LNCaP clone FGC (cell line): ENCODE results near the gene MS4A6E.
"Not testable (repeated sequence)": the region's sequence is repeated elsewhere in the genome, so short reads cannot be mapped to it uniquely, and the experiment has no call there.

Experiments used
- DNase-seq: peaks from one replicate; pipeline ENCODE4 v3.0.0-alpha.2; 2011; ENCODE audit warnings: low read depth
- H3K4me3 ChIP-seq: 2 replicates; pipeline ENCODE4 v1.5.1; 2011; ENCODE audit warnings: mild to moderate bottlenecking, low read depth, low read length, control low read depth
- TF ChIP-seq, protein P1 (sequence below): IDR thresholded peaks from 2 replicates; pipeline ENCODE4 v1.5.1; 2012; ENCODE audit warnings: mild to moderate bottlenecking; ENCODE audit not compliant: control insufficient read depth, insufficient read depth; ENCODE audit errors: extremely low read depth

Gene MS4A6E

DNA sequence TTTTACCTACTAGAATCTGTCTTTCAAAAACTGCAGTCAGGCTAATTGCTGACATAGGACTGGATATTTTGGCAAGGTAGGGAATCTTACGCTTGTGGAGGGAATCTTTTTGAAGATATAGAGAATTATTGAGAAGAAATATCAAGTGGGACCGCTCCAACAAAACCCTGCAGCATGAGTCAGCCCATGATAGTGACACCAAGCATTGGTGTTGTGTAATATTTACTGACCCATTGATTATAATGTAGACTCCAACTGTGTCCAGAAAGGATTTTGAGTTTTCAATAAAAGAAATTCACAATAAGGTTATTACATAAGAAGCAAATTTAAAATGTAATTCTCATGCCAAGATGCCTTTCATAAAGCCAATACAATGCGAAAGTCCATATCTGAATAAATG, 25.9 kb upstream of the MS4A6E start:
- H3K4me3 ChIP-seq, result no peak overlapping the region
- TF ChIP-seq, protein P1, sequence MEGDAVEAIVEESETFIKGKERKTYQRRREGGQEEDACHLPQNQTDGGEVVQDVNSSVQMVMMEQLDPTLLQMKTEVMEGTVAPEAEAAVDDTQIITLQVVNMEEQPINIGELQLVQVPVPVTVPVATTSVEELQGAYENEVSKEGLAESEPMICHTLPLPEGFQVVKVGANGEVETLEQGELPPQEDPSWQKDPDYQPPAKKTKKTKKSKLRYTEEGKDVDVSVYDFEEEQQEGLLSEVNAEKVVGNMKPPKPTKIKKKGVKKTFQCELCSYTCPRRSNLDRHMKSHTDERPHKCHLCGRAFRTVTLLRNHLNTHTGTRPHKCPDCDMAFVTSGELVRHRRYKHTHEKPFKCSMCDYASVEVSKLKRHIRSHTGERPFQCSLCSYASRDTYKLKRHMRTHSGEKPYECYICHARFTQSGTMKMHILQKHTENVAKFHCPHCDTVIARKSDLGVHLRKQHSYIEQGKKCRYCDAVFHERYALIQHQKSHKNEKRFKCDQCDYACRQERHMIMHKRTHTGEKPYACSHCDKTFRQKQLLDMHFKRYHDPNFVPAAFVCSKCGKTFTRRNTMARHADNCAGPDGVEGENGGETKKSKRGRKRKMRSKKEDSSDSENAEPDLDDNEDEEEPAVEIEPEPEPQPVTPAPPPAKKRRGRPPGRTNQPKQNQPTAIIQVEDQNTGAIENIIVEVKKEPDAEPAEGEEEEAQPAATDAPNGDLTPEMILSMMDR, result no peak
- DNase-seq, result no peak

DNA sequence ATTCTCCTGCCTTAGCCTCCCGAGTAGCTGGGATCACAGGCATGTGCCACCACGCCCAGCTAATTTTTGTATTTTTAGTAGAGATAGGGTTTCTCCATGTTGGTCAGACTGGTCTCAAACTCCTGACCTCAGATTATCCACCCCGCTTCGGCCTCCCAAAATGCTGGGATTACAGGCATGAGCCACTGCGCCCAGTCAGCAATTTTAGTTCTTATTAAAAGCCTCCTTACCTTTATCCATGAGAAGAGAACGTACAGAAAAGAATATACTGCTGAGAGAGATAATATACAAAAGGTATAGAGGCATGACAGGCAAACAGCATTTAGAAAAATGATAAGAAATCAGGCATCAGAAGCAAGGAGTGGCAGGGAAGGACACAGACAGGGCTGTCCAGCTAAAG, 25.2 kb upstream of the MS4A6E start:
- H3K4me3 ChIP-seq, DNase-seq: not testable (repeated sequence)

DNA sequence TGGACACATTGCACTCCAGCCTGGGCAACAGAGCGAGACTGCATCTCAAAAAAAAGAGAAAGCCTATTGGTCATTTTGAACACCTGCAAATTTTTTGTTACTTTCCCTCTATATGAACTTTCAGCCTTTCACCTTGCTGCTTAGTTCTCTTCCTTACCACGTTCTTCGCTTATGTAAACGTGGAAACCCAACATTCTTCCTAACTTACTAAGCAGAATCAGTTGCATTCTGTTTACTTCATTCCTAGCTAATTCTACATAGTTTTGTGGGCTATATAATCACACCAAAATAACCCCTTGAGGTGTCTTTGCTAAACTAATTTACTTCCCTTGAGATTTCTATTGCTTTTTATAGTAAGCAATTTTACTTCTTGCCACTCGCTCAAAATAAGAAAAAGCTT, 23.4 kb upstream of the MS4A6E start:
- TF ChIP-seq, protein P1, result no peak
- no peak for DNase-seq
- H3K4me3 ChIP-seq, result no peak overlapping the region

DNA sequence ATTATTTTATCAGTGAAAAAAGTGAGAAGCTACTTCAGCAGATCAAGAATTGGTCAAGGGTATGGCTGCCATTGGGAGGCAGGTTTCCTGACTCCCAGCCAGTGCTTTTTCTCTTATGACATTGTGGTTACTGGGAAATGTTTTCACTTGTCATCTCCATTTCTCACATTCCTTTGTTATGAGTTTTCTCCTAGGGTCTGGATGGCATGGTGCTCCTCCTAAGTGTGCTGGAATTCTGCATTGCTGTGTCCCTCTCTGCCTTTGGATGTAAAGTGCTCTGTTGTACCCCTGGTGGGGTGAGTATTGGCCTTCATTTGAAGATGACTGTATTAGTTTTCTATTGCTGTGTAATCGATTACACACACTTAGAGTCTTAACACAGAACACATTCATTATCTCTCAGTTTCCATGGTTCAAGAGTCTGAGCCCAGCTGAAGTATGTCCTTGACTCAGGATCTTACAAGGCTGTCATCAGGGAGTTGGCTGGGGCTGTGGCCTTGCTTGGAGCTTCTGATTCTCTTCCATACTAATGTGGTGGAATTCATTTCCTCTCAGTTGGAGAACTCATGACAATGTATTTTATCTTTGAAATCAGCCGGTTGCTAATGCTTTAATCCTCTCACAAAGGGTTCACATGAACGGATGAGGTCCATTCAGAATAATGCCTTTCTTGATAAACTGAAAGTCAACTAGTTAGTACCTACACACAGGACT, 21.0 kb upstream of the MS4A6E start:
- H3K4me3 ChIP-seq, result no peak overlapping the region
- no peak for DNase-seq
- TF ChIP-seq, protein P1, result no peak

DNA sequence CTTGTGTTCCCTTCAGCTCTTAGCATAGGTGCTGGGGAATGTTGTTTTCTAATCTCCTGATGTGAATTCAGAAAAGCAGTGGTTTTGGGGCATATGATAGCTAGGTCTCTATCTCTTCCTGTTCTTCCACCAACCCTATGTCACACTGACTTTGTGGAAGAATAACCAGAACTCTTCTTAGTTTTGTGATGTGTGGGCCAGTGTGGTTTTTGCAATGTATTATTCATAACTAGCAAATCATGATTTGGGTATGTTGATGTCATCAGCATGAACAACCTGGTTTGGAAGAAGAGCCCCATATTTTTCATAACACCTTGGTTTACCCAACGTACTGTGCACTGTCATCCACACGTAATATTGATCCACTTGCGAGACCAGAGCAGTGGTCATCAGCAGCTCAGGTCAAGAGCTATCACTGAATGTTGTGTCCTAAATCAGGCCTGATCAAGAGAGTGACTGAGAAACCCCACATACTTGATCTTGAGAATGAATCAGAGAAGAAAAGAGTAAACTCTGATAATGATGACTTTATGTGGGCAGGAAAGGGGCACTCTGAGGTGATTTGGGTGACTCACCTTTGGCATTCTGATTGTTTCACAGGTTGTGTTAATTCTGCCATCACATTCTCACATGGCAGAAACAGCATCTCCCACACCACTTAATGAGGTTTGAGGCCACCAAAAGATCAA, 19.4 kb upstream of the MS4A6E start:
- H3K4me3 ChIP-seq, result no peak overlapping the region
- DNase-seq, result no peak
- TF ChIP-seq, protein P1, result no peak

DNA sequence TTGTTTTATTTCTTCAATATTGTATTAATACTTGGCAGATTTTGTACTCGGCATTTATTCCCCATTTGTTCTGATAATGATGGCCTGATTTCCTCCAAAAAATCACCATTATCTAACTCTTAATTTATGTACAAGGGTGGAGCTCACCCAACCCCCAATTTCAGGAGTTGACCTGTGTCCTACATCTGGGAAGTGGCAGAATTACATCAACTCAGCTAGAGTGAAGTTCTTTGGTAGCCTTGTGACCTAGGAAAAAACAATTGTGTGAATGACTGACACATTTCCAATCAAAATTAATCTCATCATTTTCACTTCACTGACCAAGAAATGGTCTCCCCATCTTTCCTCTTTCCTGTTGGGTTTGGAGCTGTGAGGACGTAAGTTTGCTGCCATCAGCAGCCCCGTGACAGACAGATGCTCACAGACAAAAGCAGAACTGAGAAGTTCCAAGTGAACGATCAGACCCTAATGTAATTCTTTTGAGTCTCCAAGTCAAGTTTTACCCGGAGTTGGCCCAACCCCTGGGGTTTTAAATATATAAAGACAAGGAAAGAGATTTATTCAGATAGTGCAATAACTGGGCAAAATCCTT, 16.6 kb upstream of the MS4A6E start:
- DNase-seq, result no peak
- TF ChIP-seq, protein P1, result no peak
- H3K4me3 ChIP-seq, result no peak overlapping the region

DNA sequence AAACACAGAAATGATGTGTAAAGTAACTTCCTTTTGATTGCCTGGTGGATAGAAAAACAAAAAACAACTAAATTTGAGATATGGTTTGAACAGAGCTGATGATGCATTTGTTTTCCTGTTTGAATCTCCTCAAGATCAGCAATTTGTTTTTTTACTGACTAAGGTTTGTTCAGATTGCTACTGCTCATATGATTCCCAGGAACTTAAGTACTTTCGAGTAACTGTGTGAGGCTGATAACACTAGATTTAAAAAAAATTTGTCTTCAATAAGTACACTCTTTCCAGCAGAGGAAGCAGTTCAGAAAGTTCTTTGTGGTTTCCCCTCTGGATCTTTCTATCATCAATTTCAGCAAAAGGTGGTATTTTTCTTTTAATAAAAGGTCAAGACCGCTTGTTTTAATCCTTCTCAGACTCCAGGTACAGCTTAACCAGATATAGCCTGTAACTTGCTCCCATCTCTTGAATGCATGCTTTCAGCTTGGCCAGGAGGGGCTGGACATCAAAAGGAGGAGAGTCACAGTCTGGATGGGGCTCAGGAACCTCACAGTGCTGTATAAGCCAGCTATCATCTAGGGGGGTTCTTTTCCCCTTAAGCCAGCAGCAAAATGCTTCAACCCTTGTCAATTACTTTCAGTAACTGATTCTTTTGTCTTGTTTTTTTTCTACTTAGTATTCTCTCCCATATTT, 12.3 kb upstream of the MS4A6E start:
- no peak for DNase-seq
- TF ChIP-seq, protein P1, result no peak
- H3K4me3 ChIP-seq, result no peak overlapping the region
